NCI-H2196 (cell line): ENCODE data around the gene TMEM59L.
A peak's percentile ranks its signal among the peaks of the same experiment; 100 is the strongest.

Experiments used
- DNase-seq: peaks from one replicate; lab custom pipeline; 2025; ENCODE audit not compliant: unreplicated experiment; lab: John Stamatoyannopoulos, UW

The TMEM59L gene

DNA sequence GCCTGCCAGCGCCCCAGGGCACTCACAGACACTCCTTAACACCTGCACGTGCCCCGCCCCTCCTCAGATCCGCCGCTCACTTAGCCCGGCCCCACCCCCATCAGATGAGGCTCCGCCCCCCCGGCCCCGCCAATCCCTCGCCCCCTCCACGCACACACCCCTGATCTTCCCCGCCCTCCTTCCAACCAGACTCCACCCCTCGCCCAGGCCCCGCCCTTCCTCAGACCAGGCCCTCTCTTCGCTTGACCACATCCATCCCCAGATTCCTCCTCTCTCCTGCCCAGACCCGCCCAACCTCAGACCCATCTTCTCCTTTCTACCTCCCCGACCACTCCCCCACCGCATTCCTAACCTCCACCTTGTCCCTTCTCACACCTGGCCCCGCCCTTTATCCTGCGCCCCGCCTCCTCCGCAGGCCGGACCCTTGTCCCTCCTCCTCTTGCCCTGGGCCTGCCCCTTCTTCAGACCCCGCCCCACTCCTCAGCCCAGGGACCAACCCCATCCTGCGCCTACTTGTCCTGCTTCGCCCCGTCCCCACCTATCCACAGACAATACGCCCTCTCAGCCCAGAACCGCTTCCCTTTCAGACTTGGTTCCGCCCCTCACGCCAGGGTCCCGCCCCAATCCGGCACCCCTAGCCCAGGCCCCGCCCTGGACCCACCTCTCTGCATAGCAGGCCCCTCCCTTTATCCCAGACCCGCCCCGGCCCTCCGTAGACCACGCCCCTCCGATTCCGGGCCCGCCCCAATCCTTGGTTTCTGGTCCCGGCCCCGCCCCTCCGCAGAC lies 23.7 kb downstream of the TMEM59L start:
- DNase-seq: peak; percentile 97

DNA sequence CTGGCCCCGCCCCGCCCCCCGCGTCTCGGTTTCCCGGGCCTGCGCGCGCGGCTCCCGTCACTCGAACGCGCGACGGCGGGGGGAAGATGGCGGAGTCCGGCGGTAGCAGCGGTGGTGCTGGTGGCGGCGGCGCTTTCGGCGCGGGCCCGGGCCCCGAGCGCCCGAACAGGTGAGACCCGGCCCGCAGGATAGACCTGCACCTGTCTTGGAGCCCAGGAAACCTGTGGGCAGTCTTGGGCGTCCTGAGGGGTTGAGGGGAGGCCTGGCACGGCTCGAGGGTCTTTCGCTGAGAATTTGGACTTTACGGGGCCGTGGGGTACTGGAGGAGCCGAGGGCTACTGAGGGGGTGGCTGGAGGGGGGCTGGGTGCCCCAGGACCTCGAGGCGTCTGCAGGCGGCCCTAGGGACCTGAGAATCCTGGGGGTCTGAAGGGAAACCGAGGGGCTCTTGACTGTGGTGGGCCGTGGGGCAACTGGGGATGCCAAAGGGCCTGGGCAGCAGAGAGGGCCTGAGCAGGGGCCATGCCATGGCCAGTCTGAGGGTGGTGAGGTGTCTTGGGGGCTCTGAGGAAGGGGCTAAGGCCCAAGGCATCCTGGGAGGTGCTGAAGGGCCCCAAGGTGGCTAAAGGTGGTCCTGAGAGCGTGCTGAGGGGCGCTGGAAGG lies 24.4 kb downstream of the TMEM59L start, which contains the start of gene KLHL26:
KLHL26 (plus strand) TSS at position 60 of the 661 bp plus-strand sequence; CDS start at position 87, 27 bp downstream.
- no peak for DNase-seq

DNA sequence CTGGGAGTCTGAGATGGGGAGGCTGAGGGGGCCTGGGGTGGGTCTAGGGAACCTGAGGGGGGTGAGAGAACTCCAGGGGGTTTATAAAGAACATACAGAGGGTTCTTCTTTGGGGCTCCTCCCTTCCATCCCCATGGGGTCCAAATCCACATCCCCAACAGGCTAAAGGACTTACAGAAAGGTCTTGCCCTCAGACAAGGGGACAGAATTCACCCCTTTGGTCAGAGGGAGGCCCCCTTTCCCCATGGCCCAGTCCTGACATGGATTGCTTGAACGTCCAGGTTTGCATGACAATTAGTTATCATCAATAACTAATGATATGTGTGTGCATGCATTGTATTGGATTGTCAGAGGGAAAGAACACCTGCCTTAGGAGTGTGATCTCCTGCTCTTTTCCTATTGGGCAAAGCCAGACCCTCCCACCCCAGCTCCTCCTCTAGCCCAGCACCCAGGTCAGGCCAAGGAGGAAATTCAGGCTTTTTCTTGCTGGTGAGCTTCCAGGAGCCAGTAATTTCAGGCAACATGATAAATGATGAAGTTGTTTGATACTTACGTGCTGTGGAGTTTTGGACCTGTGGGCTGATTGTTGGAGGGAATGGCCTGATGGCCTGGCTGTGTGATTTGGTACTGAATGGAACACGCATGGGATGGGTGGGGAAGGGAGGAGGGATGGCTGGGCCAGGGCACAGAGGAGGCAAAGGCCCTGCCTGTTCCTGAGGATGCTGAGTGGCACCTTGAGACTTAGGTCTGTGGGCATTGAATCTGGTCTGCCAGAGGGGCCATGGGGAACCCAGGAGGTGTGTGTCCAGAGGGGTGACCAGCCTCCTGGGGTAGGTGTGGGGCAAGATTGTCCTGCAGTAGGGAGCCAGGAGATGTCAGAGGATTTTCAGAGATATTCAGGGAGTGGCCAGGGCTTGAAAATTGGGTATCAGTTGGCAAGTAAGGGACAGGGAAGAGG lies 25.3 kb downstream of the TMEM59L start:
- peak; percentile 71 for DNase-seq

DNA sequence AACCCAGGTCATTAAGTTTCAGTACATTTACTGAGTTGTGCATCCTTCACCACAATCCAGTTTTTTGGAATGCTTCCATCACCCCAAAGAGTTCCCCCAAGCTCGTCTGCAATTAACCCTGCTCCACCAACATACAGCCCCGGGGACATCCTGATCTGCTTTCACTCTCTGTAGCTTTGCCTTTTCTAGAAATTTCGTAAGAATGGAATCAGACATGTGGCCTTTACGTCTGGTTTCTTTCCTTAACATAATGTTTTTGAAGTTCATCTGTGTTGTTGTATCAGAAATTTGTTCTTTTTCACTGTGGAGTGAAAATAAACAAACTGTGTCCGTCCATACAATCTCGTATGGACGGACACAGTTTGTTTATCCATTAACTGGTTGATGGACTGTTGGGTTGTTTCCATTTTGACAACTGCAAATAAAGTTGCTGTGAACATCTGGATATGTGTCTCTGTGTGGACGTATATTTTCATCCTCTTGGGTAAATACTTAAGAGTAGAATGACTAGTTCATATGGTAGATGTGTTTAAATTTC lies 27.1 kb downstream of the TMEM59L start:
- DNase-seq: no peak

DNA sequence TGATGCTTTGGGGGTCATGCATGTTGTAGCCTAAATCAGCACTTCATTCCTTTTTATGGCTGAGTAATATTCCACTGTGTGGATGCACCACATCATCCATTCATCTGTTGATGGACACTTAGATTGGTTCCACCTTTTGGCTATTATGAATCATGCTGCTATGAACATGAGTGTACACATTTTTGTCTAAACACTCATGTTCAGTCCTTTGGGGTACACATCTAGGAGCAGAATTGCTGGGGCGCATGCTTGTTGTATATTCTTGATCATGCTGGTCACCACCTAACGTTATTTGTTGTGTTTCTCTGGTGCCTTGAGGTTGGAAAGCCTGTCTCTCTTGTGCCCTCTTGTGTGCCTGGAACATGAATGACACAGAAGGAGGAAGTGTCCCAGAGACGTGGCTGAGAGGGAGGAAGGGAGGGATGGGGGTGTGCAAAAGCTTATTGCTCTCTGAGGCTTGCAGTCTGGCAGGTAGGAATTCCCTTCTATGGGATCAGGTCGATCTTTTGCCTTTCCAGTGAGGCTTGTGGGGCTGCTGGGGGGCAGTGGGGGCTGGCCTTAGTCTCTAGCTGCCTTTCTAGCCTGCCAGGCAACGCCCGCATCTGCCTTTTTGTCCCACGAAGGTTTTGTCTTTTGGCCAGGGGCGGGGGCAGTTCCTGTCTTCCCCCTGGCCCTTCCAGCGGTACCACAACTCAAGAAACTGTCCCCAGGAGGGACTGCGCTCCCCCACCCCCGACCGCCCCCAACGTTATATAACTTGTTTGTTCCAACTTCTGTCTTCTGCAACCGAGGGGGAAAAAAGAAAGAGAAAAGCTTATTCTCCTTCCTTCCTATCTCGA lies 31.7 kb downstream of the TMEM59L start:
- no peak for DNase-seq

DNA sequence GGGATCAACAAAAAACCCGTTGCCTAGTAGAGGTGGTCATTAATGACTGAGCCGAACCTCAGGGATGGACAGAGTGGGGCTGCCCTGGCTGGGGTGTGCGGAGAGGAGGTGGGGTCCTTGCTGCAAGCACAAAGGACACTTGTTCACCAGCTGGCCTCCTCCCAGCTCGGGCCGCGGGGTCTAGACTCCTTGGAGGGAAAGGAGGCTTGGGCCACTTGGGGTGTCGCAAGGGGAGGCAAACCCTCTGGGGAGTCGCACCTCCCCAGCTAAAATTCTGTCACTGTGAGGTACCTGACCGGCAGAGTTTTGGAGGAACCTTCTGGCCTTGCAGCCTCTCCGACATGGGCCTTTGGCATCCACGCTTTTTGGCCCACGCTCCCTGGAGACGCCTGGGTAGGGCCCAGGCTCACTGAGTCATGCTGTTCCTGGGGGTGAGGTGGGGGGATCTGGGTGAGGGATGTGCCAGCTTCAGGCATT lies 32.4 kb downstream of the TMEM59L start:
- no peak for DNase-seq

DNA sequence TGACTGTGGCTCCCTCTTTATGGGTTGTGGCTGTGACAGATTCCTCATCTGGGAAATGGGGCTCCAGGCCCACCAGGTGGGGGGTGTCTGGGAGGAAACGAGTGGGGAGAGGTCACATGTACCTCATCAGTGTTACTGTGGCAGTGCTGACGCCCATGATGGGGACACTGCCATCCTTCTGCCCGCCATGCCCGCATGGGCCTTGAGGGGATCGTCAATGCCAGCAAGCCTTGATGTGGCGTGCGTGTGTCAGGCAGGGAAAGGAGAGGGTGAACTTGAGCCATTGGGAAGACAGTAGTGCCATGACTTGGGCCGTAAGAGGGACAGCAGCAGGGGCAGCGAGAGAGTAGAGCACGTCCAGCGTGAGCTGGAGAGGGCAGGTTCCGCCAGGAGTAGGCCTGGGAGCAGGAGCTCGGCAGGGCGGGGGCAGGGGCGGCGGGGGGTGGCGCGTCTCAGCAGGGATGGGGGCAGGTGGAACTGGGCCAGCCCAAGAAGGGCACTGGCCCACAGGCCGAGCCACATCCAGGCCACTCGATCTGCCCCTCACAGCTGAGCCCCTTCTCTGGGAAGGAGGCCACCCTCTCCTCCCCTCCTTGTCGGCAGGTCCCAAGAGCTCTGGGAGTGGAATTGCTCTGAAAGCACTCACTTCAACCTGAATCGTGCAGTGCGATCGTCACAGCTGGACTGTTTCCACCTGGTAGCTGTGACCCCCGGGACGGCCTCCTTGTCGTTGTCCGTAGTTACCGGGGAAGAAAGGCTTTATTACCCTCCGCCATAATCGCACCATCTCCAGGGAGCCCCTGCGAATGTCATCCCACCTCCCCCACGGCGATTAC lies 34.1 kb downstream of the TMEM59L start:
- DNase-seq: no peak

DNA sequence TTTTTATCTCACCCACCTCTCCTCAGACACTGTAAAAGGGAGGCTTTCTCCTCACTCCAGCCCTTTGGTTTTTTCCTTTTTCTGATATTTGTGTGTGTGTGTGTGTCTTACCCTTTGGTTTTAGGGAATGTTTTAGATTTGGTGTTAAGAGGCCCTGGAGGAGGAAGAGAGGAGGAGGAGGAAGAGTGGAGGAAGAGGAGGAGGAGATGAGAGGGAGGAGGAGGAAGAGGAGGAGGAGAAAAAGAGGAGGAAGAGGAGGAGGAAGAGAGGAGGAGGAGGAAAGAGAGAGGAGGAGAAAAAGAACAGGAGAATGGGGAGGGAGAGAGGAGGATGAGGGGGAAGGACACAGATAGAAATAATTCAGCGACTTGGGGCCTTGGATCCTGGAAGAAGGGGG lies 34.7 kb downstream of the TMEM59L start:
- DNase-seq: no peak

DNA sequence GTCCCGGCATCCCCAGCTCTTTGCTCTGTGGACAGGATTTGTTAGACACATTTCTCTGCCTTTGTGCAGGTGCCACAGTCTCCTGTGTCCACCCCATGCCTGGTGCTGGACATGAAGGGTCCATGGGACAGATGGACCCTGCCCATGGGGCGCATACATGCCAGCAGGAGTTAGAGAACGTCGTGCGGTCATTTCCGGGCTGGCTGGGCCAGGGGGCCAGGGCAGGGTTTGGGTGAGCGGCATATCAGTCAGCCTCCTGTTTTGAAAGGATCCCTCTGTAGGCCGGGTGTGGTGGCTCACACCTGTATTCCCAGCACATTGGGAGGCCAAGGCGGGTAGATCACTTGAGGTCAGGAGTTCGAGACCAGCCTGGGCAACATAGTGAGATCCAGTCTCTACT lies 35.1 kb downstream of the TMEM59L start:
- DNase-seq: no peak

DNA sequence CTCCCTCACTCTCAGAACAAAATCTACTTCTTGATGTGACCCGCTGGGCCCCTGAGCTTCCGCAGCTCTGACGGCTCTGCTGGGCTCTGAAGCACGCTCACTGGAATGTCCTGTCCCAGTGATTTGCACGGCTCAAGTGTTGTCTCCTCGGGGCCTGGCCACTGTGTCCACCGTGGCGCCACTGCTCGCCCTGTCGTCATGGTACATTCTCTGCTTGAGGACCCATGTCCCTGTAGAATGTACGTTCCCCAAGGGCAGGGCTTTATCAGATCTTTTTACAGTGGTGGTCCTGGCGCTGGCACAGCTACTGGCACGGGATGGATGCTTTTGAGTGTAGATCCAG lies 36.3 kb downstream of the TMEM59L start:
- no peak for DNase-seq

DNA sequence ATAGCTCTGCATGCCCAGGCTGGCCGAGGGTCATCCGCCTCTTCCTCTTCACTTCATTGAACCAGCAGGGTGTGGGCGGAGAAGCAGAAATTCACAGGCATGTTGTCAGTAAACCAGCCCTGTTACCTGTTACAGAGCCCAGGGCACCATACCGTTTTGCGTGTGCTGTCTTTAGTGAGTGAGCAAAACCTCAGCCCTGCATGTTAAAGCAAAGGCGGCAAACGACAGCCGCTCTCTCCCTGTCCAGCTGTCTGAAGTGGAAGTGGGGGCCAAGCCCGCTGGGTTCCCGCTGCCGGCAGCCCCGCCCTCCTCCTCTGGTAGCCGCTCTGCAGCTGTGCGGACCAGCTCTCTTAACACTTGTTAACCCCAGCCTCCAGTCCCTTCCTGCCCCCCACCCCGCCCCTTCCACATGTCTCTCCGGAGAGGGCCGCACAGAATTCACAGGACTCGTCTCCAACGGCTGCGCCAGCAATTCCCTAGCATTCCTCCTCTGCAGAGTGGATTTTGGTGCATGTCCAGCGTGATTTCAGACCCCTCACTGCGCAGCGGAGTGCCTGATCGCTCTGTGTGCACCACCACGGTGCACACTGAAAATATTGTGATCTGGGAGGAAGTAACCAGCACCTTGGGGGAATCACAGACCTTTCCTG lies 36.8 kb downstream of the TMEM59L start:
- no peak for DNase-seq

DNA sequence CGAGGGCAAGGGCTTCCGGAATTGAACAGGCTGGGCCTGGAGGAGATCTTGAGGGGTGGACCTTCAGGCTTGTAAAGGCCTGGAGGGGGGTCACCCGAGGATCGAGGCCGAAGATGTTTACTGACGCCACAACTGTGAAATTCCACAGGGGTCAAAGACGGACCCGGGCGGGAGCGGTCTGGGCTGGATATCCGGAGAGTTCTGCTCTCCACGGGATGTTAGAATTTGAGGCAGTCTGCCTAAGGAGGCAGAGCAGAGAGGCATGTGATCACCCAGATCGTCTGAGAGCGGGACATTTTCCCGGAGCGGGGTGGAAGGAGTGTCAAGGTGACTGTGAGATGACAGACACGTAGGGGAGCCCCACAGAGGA lies 37.3 kb downstream of the TMEM59L start:
- no peak for DNase-seq

DNA sequence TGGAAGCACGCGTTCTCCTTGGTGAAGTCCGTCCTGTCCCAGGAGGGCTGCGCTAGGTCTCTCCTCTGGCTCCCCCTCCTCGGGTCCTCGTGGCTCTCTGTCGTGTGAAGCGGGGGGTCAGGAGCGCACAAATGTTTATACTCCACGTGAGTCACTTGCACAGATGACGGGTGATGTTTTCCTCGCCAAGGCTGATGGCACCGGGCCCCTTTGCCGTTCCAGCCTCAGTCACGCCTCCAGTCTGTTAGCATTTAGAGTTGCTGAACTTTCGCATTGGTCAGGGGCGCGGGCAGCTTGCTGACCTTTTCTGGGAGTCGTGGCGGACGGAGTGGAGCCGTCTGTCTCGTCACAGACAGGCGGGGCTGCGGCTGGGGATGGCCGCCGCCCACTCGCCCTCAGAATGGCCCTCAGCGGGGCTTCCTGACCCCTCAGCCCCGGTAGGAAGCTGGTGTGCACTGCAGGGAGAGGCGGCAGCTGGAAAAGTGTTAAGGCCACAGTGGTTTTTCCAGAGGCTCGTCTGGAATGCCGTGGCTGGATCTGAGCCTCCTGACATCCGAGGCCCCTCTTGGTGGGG lies 37.9 kb downstream of the TMEM59L start:
- DNase-seq: no peak

DNA sequence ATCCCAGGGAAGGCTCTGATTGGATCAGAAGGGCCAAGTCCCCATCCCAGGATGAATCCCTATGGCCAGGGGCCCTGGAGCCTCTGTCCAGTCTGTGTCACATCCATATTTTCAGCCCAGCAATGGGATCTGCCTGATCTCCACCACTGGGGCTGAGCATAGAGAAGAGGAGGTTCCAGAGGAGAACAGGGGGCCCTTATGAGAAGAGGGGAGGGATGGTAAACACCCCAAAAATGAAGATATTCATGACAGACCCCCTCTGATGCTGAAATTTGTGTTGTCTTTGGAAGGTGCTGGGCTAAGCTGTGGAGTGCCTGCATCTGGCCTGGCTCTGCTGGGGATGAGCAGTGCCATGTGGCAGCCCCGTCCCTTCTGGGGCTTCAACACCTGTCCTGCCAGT lies 38.6 kb downstream of the TMEM59L start:
- no peak for DNase-seq

DNA sequence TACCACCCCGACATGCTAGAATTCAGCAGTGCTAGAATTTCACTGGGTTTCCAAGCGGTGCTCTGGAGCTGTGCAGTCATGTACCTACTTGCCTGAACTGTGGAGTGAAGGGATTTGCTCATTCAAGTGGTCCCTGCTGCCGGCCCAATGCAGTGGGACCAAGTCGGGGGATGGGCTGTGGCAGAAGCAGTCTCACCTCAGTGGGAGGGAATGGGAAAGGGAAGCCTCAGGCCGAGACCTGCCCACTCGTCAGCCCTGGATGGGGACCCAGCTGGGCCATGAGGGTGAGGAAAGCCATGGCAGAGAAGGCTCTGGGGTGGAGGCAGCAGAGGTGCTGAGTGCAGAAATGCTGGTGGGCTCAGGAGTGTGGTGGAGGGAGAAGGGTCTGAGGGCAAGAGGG lies 39.1 kb downstream of the TMEM59L start:
- DNase-seq: no peak

DNA sequence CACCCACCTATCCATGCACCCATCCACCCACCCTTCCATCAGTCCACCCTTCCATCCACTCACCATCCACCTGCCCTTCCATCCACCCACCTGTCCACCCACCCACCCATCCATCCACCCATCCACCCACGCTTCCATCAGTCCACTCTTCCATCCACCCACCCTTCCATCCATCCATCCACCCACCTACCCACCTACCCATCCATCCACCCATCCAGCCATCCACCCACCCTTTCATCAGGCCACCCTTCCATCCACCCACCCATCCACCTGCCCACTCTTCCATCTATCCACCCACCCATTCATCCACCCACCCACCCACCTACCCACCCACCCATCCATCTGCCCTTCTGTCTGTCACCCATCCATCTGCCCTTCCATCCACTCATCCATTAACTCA lies 41.2 kb downstream of the TMEM59L start:
- no peak for DNase-seq

DNA sequence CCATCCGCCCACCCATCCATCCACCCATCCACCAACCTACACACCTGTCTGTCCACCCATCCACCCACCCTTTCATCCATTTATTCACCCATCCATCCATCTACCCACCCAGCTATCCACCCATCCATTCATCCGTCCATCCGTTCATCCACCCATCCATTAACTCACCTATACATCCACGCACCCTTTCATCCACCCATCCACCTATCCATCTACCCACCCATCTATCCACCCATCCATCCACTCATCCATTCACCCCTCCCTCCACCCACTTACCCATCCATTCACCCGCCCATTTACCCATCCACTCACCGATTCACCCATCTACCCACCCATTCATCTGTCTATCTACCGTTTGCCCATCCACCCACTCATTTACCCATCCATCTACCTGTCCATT lies 41.8 kb downstream of the TMEM59L start:
- DNase-seq: no peak

DNA sequence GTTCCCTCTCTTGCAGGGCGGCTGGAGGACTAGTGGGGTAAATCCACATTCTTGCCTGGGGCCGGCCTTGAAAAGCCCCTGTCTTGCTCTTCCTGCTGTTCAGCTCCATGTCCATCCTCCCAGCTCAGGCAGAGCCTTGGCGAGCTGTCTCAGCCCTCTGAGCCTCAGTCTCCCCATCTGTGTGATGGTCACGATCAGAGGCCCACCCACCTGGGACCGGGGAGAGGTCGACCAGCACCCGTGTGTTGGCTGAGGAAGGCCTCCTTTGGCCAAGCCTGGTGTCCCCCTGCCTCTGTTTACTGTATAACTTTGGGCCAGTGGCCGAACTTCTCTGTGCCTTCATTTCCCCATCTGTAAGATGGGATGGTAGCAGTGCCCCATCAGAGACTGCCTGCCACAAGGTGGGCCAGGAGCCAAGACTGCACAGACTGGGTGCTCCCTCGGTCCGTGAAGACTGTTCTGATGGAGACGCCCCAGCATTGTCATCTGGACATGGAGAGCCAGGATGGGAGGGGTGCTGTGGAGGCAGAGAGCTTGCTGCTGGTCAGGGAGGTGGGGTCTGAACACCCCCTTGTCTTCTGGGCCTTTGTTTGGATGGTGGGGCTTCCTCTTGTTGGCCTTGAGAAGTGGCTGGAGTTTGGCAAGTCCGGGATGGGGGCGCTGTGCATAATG lies 42.6 kb downstream of the TMEM59L start:
- no peak for DNase-seq
